HCT116 (cell line): ENCODE results near the gene MBD3L2B.

ENCODE experiments used
- CTCF ChIP-seq, 3 experiments: fragments of 200-600 bp in 1 of 3; sonication (generic) in 1 of 3; IDR thresholded peaks in 2 of 3; conservative IDR thresholded peaks in 1 of 3; 2 replicates each; pipeline ENCODE4 v1.5.1; 2012 to 2017; ENCODE audit warnings: low read depth in 2 of 3, low read length in 2 of 3, antibody characterized with exemption in 1 of 3, borderline replicate concordance in 1 of 3, control low read depth in 1 of 3, mild to moderate bottlenecking in 1 of 3, mixed read lengths in 1 of 3, mixed run types in 1 of 3, moderate library complexity in 1 of 3; ENCODE audit not compliant: insufficient read depth in 1 of 3
- ELF1 ChIP-seq: IDR thresholded peaks from 2 replicates; pipeline ENCODE4 v1.6.1; 2012; ENCODE audit warnings: low read depth, borderline replicate concordance
- EZH2 ChIP-seq: fragments of 200-600 bp; sonication (generic); IDR thresholded peaks from 2 replicates; pipeline ENCODE4 v1.6.1; 2017; ENCODE audit warnings: antibody characterized with exemption, mixed run types
- FOSL1 ChIP-seq: IDR thresholded peaks from 2 replicates; pipeline ENCODE4 v1.6.1; 2012; ENCODE audit warnings: low read depth
- POLR2A ChIP-seq: IDR thresholded peaks from 2 replicates; pipeline ENCODE4 v1.7.0; 2011; ENCODE audit warnings: borderline replicate concordance; ENCODE audit not compliant: insufficient read depth, insufficient read length; ENCODE audit errors: extremely low read depth
- POLR2AphosphoS5 ChIP-seq: IDR thresholded peaks from 2 replicates; pipeline ENCODE4 v1.6.1; 2011; ENCODE audit warnings: mild to moderate bottlenecking, low read depth, low read length, moderate library complexity
- RAD21 ChIP-seq: IDR thresholded peaks from 2 replicates; pipeline ENCODE4 v1.6.1; 2012; ENCODE audit warnings: low read depth, mild to moderate bottlenecking
- REST ChIP-seq: IDR thresholded peaks from 2 replicates; pipeline ENCODE4 v1.6.1; 2012; ENCODE audit warnings: low read depth
- SP1 ChIP-seq: IDR thresholded peaks from 2 replicates; pipeline ENCODE4 v1.6.1; 2012; ENCODE audit warnings: low read depth
- TCF7L2 ChIP-seq: IDR thresholded peaks from 2 replicates; pipeline ENCODE4 v1.7.0; 2011; ENCODE audit warnings: borderline replicate concordance, inconsistent platforms; ENCODE audit not compliant: insufficient read depth, insufficient read length; ENCODE audit errors: extremely low read depth
- ZBTB33 ChIP-seq: IDR thresholded peaks from 2 replicates; pipeline ENCODE4 v1.6.1; 2011; ENCODE audit warnings: mild to moderate bottlenecking, low read length, moderate library complexity; ENCODE audit not compliant: insufficient replicate concordance; ENCODE audit errors: extremely low read depth

- TF ChIP-seq TCF7L2 (no peak), CTCF (IDR thresholded peaks at IDR 0.05 in 2 of 3, conservative IDR thresholded peaks at IDR 0.05 in 1 of 3; ENCODE audit: borderline replicate concordance in 1 of 3, insufficient read depth in 1 of 3, low read depth in 2 of 3, low read length in 2 of 3) (no peak), EZH2 (no peak), RAD21 (no peak), ELF1 (no peak), SP1 (no peak), POLR2A (no peak), REST (no peak), POLR2AphosphoS5 (no peak), FOSL1 (no peak), ZBTB33 (no peak)
Measured at GRCh38 chr19:7000816-7001215, 20.4 kb downstream of the MBD3L2B start.
